OCI-LY1 (cell line): ENCODE measurements around the gene LPAR1.

ENCODE experiments used
- EZH2 ChIP-seq: fragments of 200-600 bp; sonication (generic), shearing (Covaris generic); IDR thresholded peaks from 2 replicates; pipeline ENCODE4 v1.8.0; 2017; ENCODE audit warnings: borderline replicate concordance, mixed run types, mild to moderate bottlenecking, antibody characterized with exemption, low read length, moderate library complexity, mixed read lengths
- TF ChIP-seq, protein P1 (sequence below): fragments of 200-600 bp; sonication (generic), shearing (Covaris generic); IDR thresholded peaks from 2 replicates; pipeline ENCODE4 v1.5.1; 2017; ENCODE audit warnings: mild to moderate bottlenecking, antibody characterized with exemption, low read length, moderate library complexity, mixed read lengths

DNA sequence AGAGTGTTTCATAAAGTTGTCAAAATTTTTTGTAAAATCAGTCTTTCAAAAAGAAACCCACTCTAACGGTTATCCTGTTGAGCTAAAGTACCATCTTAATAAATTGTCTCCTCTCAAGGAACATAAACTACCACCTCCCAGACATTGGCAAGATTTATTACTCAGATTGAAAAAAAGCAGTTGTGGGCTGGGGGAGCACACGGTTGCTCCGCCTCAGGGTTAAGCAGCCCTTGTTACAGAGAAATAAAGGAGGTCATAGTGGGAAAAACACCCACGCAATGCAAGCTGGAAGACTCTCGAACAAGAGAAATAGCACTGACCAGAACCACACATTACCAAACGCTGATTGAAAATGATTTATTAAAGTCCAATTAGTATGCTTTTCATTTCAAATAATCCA, 165.3 kb downstream of the LPAR1 start:
- TF ChIP-seq, protein P1, sequence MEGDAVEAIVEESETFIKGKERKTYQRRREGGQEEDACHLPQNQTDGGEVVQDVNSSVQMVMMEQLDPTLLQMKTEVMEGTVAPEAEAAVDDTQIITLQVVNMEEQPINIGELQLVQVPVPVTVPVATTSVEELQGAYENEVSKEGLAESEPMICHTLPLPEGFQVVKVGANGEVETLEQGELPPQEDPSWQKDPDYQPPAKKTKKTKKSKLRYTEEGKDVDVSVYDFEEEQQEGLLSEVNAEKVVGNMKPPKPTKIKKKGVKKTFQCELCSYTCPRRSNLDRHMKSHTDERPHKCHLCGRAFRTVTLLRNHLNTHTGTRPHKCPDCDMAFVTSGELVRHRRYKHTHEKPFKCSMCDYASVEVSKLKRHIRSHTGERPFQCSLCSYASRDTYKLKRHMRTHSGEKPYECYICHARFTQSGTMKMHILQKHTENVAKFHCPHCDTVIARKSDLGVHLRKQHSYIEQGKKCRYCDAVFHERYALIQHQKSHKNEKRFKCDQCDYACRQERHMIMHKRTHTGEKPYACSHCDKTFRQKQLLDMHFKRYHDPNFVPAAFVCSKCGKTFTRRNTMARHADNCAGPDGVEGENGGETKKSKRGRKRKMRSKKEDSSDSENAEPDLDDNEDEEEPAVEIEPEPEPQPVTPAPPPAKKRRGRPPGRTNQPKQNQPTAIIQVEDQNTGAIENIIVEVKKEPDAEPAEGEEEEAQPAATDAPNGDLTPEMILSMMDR = no peak
- no peak for TF ChIP-seq EZH2
